A549 (cell line): ENCODE data around the gene LDHAL6B. TPM values are rescaled to one million over a fixed set of nuclear protein-coding genes. Genes with fewer than 3 reads are reported as not detected.

Experiments used
- ATAC-seq, 2 experiments: fragments of 200-7000 bp in 1 of 2; fragments of >200 bp in 1 of 2; cut with Nextera tagmentation in 1 of 2; cut with Tn5 transposase in 1 of 2; 3 replicates each; pipeline versions ENCODE4 v1.8.0 to v1.9.1; 2018 to 2020; ENCODE audit warnings: mild to moderate bottlenecking in 1 of 2, moderate library complexity in 1 of 2
- CTCF ChIA-PET: fragments of 300-600 bp; sonication (Branson Sonifier 250); formaldehyde crosslinking; extraction: SDS; loops from one replicate; lab custom pipeline; 2021; ENCODE audit warnings: antibody characterized with exemption, inconsistent platforms; lab: Yijun Ruan, JAX
- POLR2A ChIA-PET: fragments of 350-600 bp; formaldehyde crosslinking; extraction: SDS; loops from one replicate; lab custom pipeline; 2021; ENCODE audit warnings: antibody characterized with exemption, inconsistent platforms; lab: Yijun Ruan, JAX
- DNase-seq, 2 experiments: peaks; one replicate each; pipeline versions ENCODE4 v3.0.0 to v3.0.0-alpha.2; 2011 to 2016; ENCODE audit warnings: low read depth in 1 of 2, low spot score in 1 of 2
- FAIRE-seq: peaks from 2 replicates; lab custom pipeline; 2011; peaks lifted over from hg19 to GRCh38; lab: Jason Lieb, UNC
- H3K27ac ChIP-seq, 2 experiments: fragments of >200 bp; sonication (Bioruptor Twin); formaldehyde crosslinking; 3 replicates each; pipeline ENCODE4 v1.5.1; 2016 to 2017
- H3K4me1 ChIP-seq: fragments of >200 bp; sonication (Bioruptor Twin); formaldehyde crosslinking; 3 replicates; pipeline ENCODE4 v1.6.1; 2016
- H3K4me2 ChIP-seq: fragments of >200 bp; sonication (Bioruptor Twin); formaldehyde crosslinking; 3 replicates; pipeline ENCODE4 v1.6.1; 2016
- H3K4me3 ChIP-seq: fragments of >200 bp; sonication (Bioruptor Twin); formaldehyde crosslinking; 3 replicates; pipeline ENCODE4 v1.5.1; 2016
- H3K9me3 ChIP-seq: fragments of >200 bp; sonication (Bioruptor Twin); formaldehyde crosslinking; 3 replicates; pipeline ENCODE4 v1.6.1; 2016
- BCL3 ChIP-seq: fragments of >200 bp; sonication (Bioruptor Twin); formaldehyde crosslinking; IDR thresholded peaks from 3 replicates; pipeline ENCODE4 v1.6.1; 2016
- CEBPB ChIP-seq, 2 experiments: fragments of >200 bp in 1 of 2; sonication (Bioruptor Twin) in 1 of 2; formaldehyde crosslinking in 1 of 2; IDR thresholded peaks; 2 replicates each; pipeline ENCODE4 v1.6.1; 2012 to 2016
- EHF ChIP-seq: fragments of 250-450 bp; sonication (Bioruptor Pico); IDR thresholded peaks from 2 replicates; pipeline ENCODE4 v1.5.0; 2020; ENCODE audit warnings: mild to moderate bottlenecking
- ELK1 ChIP-seq: fragments of 150-350 bp; IDR thresholded peaks from 2 replicates; pipeline ENCODE4 v1.6.1; 2014; ENCODE audit warnings: low read depth, mild to moderate bottlenecking, low read length
- EP300 ChIP-seq, 2 experiments: fragments of >200 bp; sonication (Bioruptor Twin); formaldehyde crosslinking; IDR thresholded peaks; 2 replicates in 1 of 2; 3 replicates in 1 of 2; pipeline ENCODE4 v1.6.1; 2016 to 2017
- FOSL2 ChIP-seq, 2 experiments: fragments of 450-650 bp in 1 of 2; fragments of >200 bp in 1 of 2; sonication (Bioruptor Twin) in 1 of 2; formaldehyde crosslinking; IDR thresholded peaks; 2 replicates each; pipeline versions ENCODE4 v1.5.0 to v1.6.1; 2016 to 2020; ENCODE audit warnings: mild to moderate bottlenecking in 1 of 2, moderate library complexity in 1 of 2
- GATA3 ChIP-seq: IDR thresholded peaks from 2 replicates; pipeline ENCODE4 v1.6.1; 2012; ENCODE audit warnings: borderline replicate concordance
- HOXB13 ChIP-seq: fragments of 250-450 bp; sonication (Bioruptor Pico); IDR thresholded peaks from 2 replicates; pipeline ENCODE4 v1.5.0; 2020; ENCODE audit warnings: low read depth, mild to moderate bottlenecking, moderate library complexity
- JUN ChIP-seq, 2 experiments: fragments of >200 bp; sonication (Bioruptor Twin); formaldehyde crosslinking; IDR thresholded peaks; 2 replicates in 1 of 2; 3 replicates in 1 of 2; pipeline ENCODE4 v1.6.1; 2016 to 2017
- JUNB ChIP-seq: fragments of >200 bp; sonication (Bioruptor Twin); formaldehyde crosslinking; IDR thresholded peaks from 2 replicates; pipeline ENCODE4 v1.6.1; 2016
- MAFK ChIP-seq: fragments of 450-650 bp; IDR thresholded peaks from 2 replicates; pipeline ENCODE4 v1.6.1; 2014; ENCODE audit not compliant: partially characterized antibody
- MAX ChIP-seq: IDR thresholded peaks from 2 replicates; pipeline ENCODE4 v1.6.1; 2012
- POLR2AphosphoS2 ChIP-seq: conservative IDR thresholded peaks from 2 replicates; pipeline ENCODE4 v1.6.1; 2012; ENCODE audit warnings: low read length, improper control_type of control experiment, inconsistent platforms
- RAD21 ChIP-seq, 2 experiments: fragments of >200 bp in 1 of 2; sonication (Bioruptor Twin) in 1 of 2; formaldehyde crosslinking in 1 of 2; IDR thresholded peaks in 1 of 2; conservative IDR thresholded peaks in 1 of 2; 2 replicates in 1 of 2; 3 replicates in 1 of 2; pipeline ENCODE4 v1.6.1; 2012 to 2018; ENCODE audit warnings: inconsistent platforms in 1 of 2
- REST ChIP-seq: fragments of 200-600 bp; sonication (generic); IDR thresholded peaks from 2 replicates; pipeline ENCODE4 v1.6.1; 2016; ENCODE audit warnings: antibody characterized with exemption, mild to moderate bottlenecking, moderate library complexity
- SMC3 ChIP-seq: fragments of >200 bp; sonication (Bioruptor Twin); formaldehyde crosslinking; IDR thresholded peaks from 3 replicates; pipeline ENCODE4 v1.6.1; 2018; ENCODE audit warnings: inconsistent platforms
- WGBS: methylation state at CpG from one replicate; pipeline ENCODE4 v1.1.6; 2017; ENCODE audit errors: missing lambda C conversion rate; 5-methylcytosine and 5-hydroxymethylcytosine counted together
- polyA plus RNA-seq, 4 experiments: library from polyadenylated mRNA; depleted of rRNA in 3 of 4; stranded (reverse); fragments of >200 nt; fragmentation: RNase III in 1 of 4; extraction: RNeasy Plus Mini Kit Qiagen cat#74134 plus additional on column Dnase treatment in 1 of 4; gene quantifications; 2 replicates in 3 of 4; 3 replicates in 1 of 4; pipeline ENCODE4 v1.2.3, GENCODE V29; 2011 to 2017

The LDHAL6B gene
- polyA plus RNA-seq, 2 of the 4 experiments (the other 2 are of a cell fraction), result not detected

- peak; percentile 80 to 86 for DNase-seq
These were observed 14.8 kb upstream of the LDHAL6B start for GRCh38 chr15:59191855-59192237.

More at GRCh38 chr15:59191855-59192237, 14.8 kb upstream of the LDHAL6B start:
- ChIA-PET POLR2A (interaction anchor here (0.7 to 1.1 kb wide), 2 partner anchors 16 to 181 kb away, joined by 4 read pairs; partner anchors contain the start of gene MYO1E), CTCF (interaction anchor here (1.3 to 1.9 kb wide), 3 partner anchors 22 to 302 kb away, joined by 4 to 5 read pairs (median 5); no protein-coding TSS in a partner anchor)
- WGBS, result 7% methylated on average over 6 of the region's 6 CpGs
- Histone ChIP-seq H3K27ac (peak overlapping the region; percentile 87 to 91), H3K4me3 (peak overlapping the region; percentile 23; the same call in 1 of the 3 replicates), H3K4me2 (peak overlapping the region; percentile 82), H3K9me3 (peaks cover 9% of the 10 kb centered on the region; the same call in 2 of the 3 replicates), H3K4me1 (peaks cover 37% of the 10 kb centered on the region)
- peak; percentile 56 for FAIRE-seq
- ATAC-seq, result peak; percentile 93
- TF ChIP-seq POLR2AphosphoS2 (no peak), REST (no peak), EP300 (IDR thresholded peaks at IDR 0.05) (peak; percentile 52 to 73; a peak in 3 of 5 replicates), MAX (peak; percentile 63), SMC3 (peak; percentile 37; the same call in 2 of the 3 replicates), ELK1 (no peak), MAFK (peak; percentile 33), JUNB (peak; percentile 71), CEBPB (IDR thresholded peaks at IDR 0.05) (peak; percentile 79 to 95), EHF (CRISPR knock-in tag) (no peak), GATA3 (peak; percentile 55; the same call in 1 of the 2 replicates), RAD21 (conservative IDR thresholded peaks at IDR 0.05 in 1 of 2, IDR thresholded peaks at IDR 0.05 in 1 of 2) (peak; percentile 11 to 36; a peak in 2 of 5 replicates), HOXB13 (CRISPR knock-in tag) (peak; percentile 29; the same call in 1 of the 2 replicates), BCL3 (peak; percentile 76; the same call in 1 of the 3 replicates), FOSL2 (IDR thresholded peaks at IDR 0.05) (peak; percentile 85), FOSL2 (CRISPR knock-in tag; IDR thresholded peaks at IDR 0.05) (peak; percentile 76), JUN (IDR thresholded peaks at IDR 0.05) (peak; percentile 66 to 71; a peak in 3 of 5 replicates)
